ENCODE data around the gene TGFBR3. TPM values are rescaled to one million over a fixed set of nuclear protein-coding genes. Genes with fewer than 3 reads are reported as not detected.

Gene TGFBR3
- total RNA-seq, 2 experiments from 2014 or later, result 3.2 to 3.3 TPM

- H3K27me3 Mint-ChIP-seq (ENCODE audit: low read depth), result no peaks in the 10 kb centered on the region
- intact Hi-C loops (cut with micrococcal nuclease), result no loop called here
- H3K9me3 Mint-ChIP-seq, result no peaks in the 10 kb centered on the region
- peaks cover 7% of the 10 kb centered on the region for H3K36me3 Mint-ChIP-seq (ENCODE audit: low read depth)
- no peak for DNase-seq
- H3K4me1 Mint-ChIP-seq (ENCODE audit: low read depth), result peaks cover 4% of the 10 kb centered on the region
- CTCF ChIA-PET, result no interaction called here
- no peak overlapping the region for H3K27ac Mint-ChIP-seq
- H3K4me3 Mint-ChIP-seq, result no peak overlapping the region
Observed at GRCh38 chr1:91778964-91779363, 107.0 kb downstream of the TGFBR3 start.

- Mint-ChIP-seq H3K36me3 (ENCODE audit: low read depth) (peaks cover 6% of the 10 kb centered on the region), H3K27ac (no peak overlapping the region), H3K27me3 (ENCODE audit: low read depth) (no peaks in the 10 kb centered on the region), H3K4me1 (ENCODE audit: low read depth) (peaks cover 4% of the 10 kb centered on the region), H3K9me3 (no peaks in the 10 kb centered on the region), H3K4me3 (no peak overlapping the region)
- DNase-seq, result no peak
- intact Hi-C loops (cut with micrococcal nuclease), result no loop called here
- CTCF ChIA-PET, result interaction anchor here (0.6 to 0.7 kb wide), 3 partner anchors 10 to 191 kb away, joined by 3 read pairs; no protein-coding TSS in a partner anchor
Observed at GRCh38 chr1:91777630-91778300, 108.2 kb downstream of the TGFBR3 start.

- peaks cover 4% of the 10 kb centered on the region for H3K4me1 Mint-ChIP-seq (ENCODE audit: low read depth)
- H3K4me3 Mint-ChIP-seq, result no peak overlapping the region
- CTCF ChIA-PET, result interaction anchor here (0.6 kb wide), 1 partner anchor 11 kb away, joined by 3 read pairs; no protein-coding TSS in a partner anchor
- peaks cover 6% of the 10 kb centered on the region for H3K36me3 Mint-ChIP-seq (ENCODE audit: low read depth)
- intact Hi-C loops (cut with micrococcal nuclease), result no loop called here
- H3K27ac Mint-ChIP-seq, result no peak overlapping the region
- no peaks in the 10 kb centered on the region for H3K9me3 Mint-ChIP-seq
- H3K27me3 Mint-ChIP-seq (ENCODE audit: low read depth), result no peaks in the 10 kb centered on the region
- no peak for DNase-seq
Observed at GRCh38 chr1:91777196-91777595, 108.8 kb downstream of the TGFBR3 start.

- Mint-ChIP-seq H3K36me3 (ENCODE audit: low read depth) (peaks cover 6% of the 10 kb centered on the region), H3K27me3 (ENCODE audit: low read depth) (no peaks in the 10 kb centered on the region), H3K9me3 (no peaks in the 10 kb centered on the region), H3K27ac (no peak overlapping the region), H3K4me3 (no peak overlapping the region), H3K4me1 (ENCODE audit: low read depth) (peaks cover 2% of the 10 kb centered on the region)
- no peak for DNase-seq
- intact Hi-C loops (cut with micrococcal nuclease), result no loop called here
- CTCF ChIA-PET, result interaction anchor here (1.1 to 1.2 kb wide), 2 partner anchors 40 to 152 kb away, joined by 3 read pairs; no protein-coding TSS in a partner anchor
Observed at GRCh38 chr1:91776068-91776794, 109.7 kb downstream of the TGFBR3 start.

GRCh38 chr1:91775227-91775626 lies 110.7 kb downstream of the TGFBR3 start:
- intact Hi-C loops (cut with micrococcal nuclease), result no loop called here
- Mint-ChIP-seq H3K27me3 (ENCODE audit: low read depth) (no peaks in the 10 kb centered on the region), H3K9me3 (no peaks in the 10 kb centered on the region), H3K36me3 (ENCODE audit: low read depth) (peaks cover 4% of the 10 kb centered on the region), H3K4me3 (no peak overlapping the region), H3K27ac (no peak overlapping the region), H3K4me1 (ENCODE audit: low read depth) (no peaks in the 10 kb centered on the region)
- DNase-seq, result no peak
- CTCF ChIA-PET, result interaction anchor here (0.7 to 1.2 kb wide), 3 partner anchors 10 to 153 kb away, joined by 3 to 4 read pairs (median 3); no protein-coding TSS in a partner anchor

GRCh38 chr1:91774520-91775203 lies 111.3 kb downstream of the TGFBR3 start:
- DNase-seq, result no peak
- intact Hi-C loops (cut with micrococcal nuclease), result no loop called here
- no peaks in the 10 kb centered on the region for H3K27me3 Mint-ChIP-seq (ENCODE audit: low read depth)
- no peak overlapping the region for H3K27ac Mint-ChIP-seq
- no peaks in the 10 kb centered on the region for H3K9me3 Mint-ChIP-seq
- no peak overlapping the region for H3K4me3 Mint-ChIP-seq
- CTCF ChIA-PET, result interaction anchor here (0.7 to 1.1 kb wide), 3 partner anchors 9 to 153 kb away, joined by 3 to 4 read pairs (median 3); no protein-coding TSS in a partner anchor
- H3K4me1 Mint-ChIP-seq (ENCODE audit: low read depth), result no peaks in the 10 kb centered on the region
- peaks cover 4% of the 10 kb centered on the region for H3K36me3 Mint-ChIP-seq (ENCODE audit: low read depth)

- intact Hi-C loops (cut with micrococcal nuclease), result no loop called here
- no peak for DNase-seq
- H3K27ac Mint-ChIP-seq, result no peak overlapping the region
- no peaks in the 10 kb centered on the region for H3K4me1 Mint-ChIP-seq (ENCODE audit: low read depth)
- peaks cover 3% of the 10 kb centered on the region for H3K36me3 Mint-ChIP-seq (ENCODE audit: low read depth)
- CTCF ChIA-PET, result no interaction called here
- no peaks in the 10 kb centered on the region for H3K27me3 Mint-ChIP-seq (ENCODE audit: low read depth)
- no peak overlapping the region for H3K4me3 Mint-ChIP-seq
- no peaks in the 10 kb centered on the region for H3K9me3 Mint-ChIP-seq
Observed at GRCh38 chr1:91771717-91772116, 114.2 kb downstream of the TGFBR3 start.

GRCh38 chr1:91770667-91771268 lies 115.2 kb downstream of the TGFBR3 start:
- intact Hi-C loops (cut with micrococcal nuclease), result no loop called here
- no peaks in the 10 kb centered on the region for H3K4me1 Mint-ChIP-seq (ENCODE audit: low read depth)

GRCh38 chr1:91769742-91770141 lies 116.2 kb downstream of the TGFBR3 start:
- H3K4me3 Mint-ChIP-seq, result no peak overlapping the region
- H3K9me3 Mint-ChIP-seq, result no peaks in the 10 kb centered on the region
- CTCF ChIA-PET, result no interaction called here
- intact Hi-C loops (cut with micrococcal nuclease), result no loop called here
- no peak overlapping the region for H3K27ac Mint-ChIP-seq
- no peaks in the 10 kb centered on the region for H3K27me3 Mint-ChIP-seq (ENCODE audit: low read depth)
- DNase-seq, result no peak
- H3K36me3 Mint-ChIP-seq (ENCODE audit: low read depth), result peaks cover 2% of the 10 kb centered on the region
- H3K4me1 Mint-ChIP-seq (ENCODE audit: low read depth), result no peaks in the 10 kb centered on the region

More at GRCh38 chr1:91770667-91771268, 115.2 kb downstream of the TGFBR3 start:
- Mint-ChIP-seq H3K27ac (no peak overlapping the region), H3K36me3 (ENCODE audit: low read depth) (peaks cover 3% of the 10 kb centered on the region), H3K9me3 (no peaks in the 10 kb centered on the region), H3K4me3 (no peak overlapping the region), H3K27me3 (ENCODE audit: low read depth) (no peaks in the 10 kb centered on the region)
- DNase-seq, result no peak
- CTCF ChIA-PET, result no interaction called here

GRCh38 chr1:91768786-91769725 lies 116.9 kb downstream of the TGFBR3 start:
- no peak overlapping the region for H3K27ac Mint-ChIP-seq
- CTCF ChIA-PET, result no interaction called here

GRCh38 chr1:91768120-91768519 lies 117.8 kb downstream of the TGFBR3 start:
- Mint-ChIP-seq H3K4me3 (no peak overlapping the region), H3K27ac (no peak overlapping the region), H3K27me3 (ENCODE audit: low read depth) (no peaks in the 10 kb centered on the region), H3K9me3 (no peaks in the 10 kb centered on the region), H3K4me1 (ENCODE audit: low read depth) (no peaks in the 10 kb centered on the region), H3K36me3 (ENCODE audit: low read depth) (peaks cover 2% of the 10 kb centered on the region)
- DNase-seq, result no peak
- CTCF ChIA-PET, result no interaction called here
- intact Hi-C loops (cut with micrococcal nuclease), result no loop called here

More at GRCh38 chr1:91768786-91769725, 116.9 kb downstream of the TGFBR3 start:
- no peak for DNase-seq
- intact Hi-C loops (cut with micrococcal nuclease), result no loop called here
- no peaks in the 10 kb centered on the region for H3K9me3 Mint-ChIP-seq
- peaks cover 2% of the 10 kb centered on the region for H3K36me3 Mint-ChIP-seq (ENCODE audit: low read depth)
- H3K4me1 Mint-ChIP-seq (ENCODE audit: low read depth), result no peaks in the 10 kb centered on the region
- no peak overlapping the region for H3K4me3 Mint-ChIP-seq
- H3K27me3 Mint-ChIP-seq (ENCODE audit: low read depth), result no peaks in the 10 kb centered on the region

Data from activated naive CD4-positive, alpha-beta T cell treated with anti-CD3 and anti-CD28 coated beads for 36 hours (primary cell).